Neural progenitor cell (in vitro differentiated cells): ENCODE results near the gene IRS1.

Source experiments
- EZH2 ChIP-seq: fragments of 200-600 bp; sonication (generic); IDR thresholded peaks from 2 replicates; pipeline ENCODE4 v1.6.1; 2017; ENCODE audit warnings: antibody characterized with exemption, mild to moderate bottlenecking, moderate library complexity
- EZH2phosphoT487 ChIP-seq: fragments of 200-600 bp; sonication (generic); IDR thresholded peaks from 2 replicates; pipeline ENCODE4 v1.6.1; 2017; ENCODE audit warnings: antibody characterized with exemption
- TF ChIP-seq, protein P1 (sequence below): fragments of 200-600 bp; sonication (generic); IDR thresholded peaks from 2 replicates; pipeline ENCODE4 v1.5.1; 2017; ENCODE audit warnings: antibody characterized with exemption, mild to moderate bottlenecking

DNA sequence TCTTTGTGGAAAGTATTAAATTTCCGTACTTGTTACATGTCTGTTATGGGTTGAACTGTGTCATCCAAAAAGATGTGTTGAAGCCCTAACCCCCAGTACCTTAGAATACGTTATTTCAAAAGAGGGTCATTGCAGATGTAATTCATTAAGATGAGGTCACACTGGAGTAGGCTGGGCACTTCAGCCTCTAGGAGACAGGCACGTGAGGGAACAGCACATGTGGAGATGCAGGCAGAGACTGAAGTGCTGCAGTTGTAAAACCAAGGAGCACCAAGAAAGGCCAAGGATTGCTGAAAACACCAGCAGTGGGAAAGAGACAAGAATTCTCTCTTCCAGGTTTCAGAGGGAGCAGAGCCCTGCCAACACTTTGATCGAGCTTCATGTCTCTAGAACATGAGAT, 31.6 kb upstream of the IRS1 start:
- TF ChIP-seq, protein P1, sequence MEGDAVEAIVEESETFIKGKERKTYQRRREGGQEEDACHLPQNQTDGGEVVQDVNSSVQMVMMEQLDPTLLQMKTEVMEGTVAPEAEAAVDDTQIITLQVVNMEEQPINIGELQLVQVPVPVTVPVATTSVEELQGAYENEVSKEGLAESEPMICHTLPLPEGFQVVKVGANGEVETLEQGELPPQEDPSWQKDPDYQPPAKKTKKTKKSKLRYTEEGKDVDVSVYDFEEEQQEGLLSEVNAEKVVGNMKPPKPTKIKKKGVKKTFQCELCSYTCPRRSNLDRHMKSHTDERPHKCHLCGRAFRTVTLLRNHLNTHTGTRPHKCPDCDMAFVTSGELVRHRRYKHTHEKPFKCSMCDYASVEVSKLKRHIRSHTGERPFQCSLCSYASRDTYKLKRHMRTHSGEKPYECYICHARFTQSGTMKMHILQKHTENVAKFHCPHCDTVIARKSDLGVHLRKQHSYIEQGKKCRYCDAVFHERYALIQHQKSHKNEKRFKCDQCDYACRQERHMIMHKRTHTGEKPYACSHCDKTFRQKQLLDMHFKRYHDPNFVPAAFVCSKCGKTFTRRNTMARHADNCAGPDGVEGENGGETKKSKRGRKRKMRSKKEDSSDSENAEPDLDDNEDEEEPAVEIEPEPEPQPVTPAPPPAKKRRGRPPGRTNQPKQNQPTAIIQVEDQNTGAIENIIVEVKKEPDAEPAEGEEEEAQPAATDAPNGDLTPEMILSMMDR: no peak
- TF ChIP-seq EZH2 (no peak), EZH2phosphoT487 (no peak)
